Type B pancreatic cell (in vitro differentiated cells): ENCODE results near the gene NDFIP1. TPM values are rescaled to one million over a fixed set of nuclear protein-coding genes. Genes with fewer than 3 reads are reported as not detected.

Source experiments
- DNase-seq: peaks from one replicate; pipeline ENCODE4 v3.0.0; 2021; ENCODE audit warnings: mixed read lengths; ENCODE audit not compliant: unreplicated experiment; ENCODE audit errors: extremely low spot score
- H3K27ac Mint-ChIP-seq: 2 replicates; pipeline ENCODE4 v1.8.0; 2021; ENCODE audit warnings: mild to moderate bottlenecking, mixed read lengths
- H3K27me3 Mint-ChIP-seq: 2 replicates; pipeline ENCODE4 v1.8.0; 2021; ENCODE audit warnings: mixed read lengths
- H3K36me3 Mint-ChIP-seq: 2 replicates; pipeline ENCODE4 v1.8.0; 2021; ENCODE audit warnings: mixed read lengths
- H3K4me1 Mint-ChIP-seq: one replicate; pipeline ENCODE4 v1.8.0; 2021; ENCODE audit warnings: mixed read lengths; ENCODE audit not compliant: unreplicated experiment
- H3K4me3 Mint-ChIP-seq: 2 replicates; pipeline ENCODE4 v1.8.0; 2021; ENCODE audit warnings: mild to moderate bottlenecking, mixed read lengths
- H3K9me3 Mint-ChIP-seq: 2 replicates; pipeline ENCODE4 v1.8.0; 2021; ENCODE audit warnings: mixed read lengths
- CTCF ChIP-seq: fragments of 200-600 bp; sonication (generic); conservative IDR thresholded peaks from 2 replicates; pipeline ENCODE4 v1.5.0; 2021; ENCODE audit warnings: antibody characterized with exemption, mild to moderate bottlenecking
- total RNA-seq: library from RNA; stranded (reverse); gene quantifications from 2 replicates; pipeline ENCODE4 v1.2.1, GENCODE V29; 2021; ENCODE audit warnings: low replicate concordance

The NDFIP1 gene
- total RNA-seq, 1 donor from 2014 or later, result 57.7 TPM

DNA sequence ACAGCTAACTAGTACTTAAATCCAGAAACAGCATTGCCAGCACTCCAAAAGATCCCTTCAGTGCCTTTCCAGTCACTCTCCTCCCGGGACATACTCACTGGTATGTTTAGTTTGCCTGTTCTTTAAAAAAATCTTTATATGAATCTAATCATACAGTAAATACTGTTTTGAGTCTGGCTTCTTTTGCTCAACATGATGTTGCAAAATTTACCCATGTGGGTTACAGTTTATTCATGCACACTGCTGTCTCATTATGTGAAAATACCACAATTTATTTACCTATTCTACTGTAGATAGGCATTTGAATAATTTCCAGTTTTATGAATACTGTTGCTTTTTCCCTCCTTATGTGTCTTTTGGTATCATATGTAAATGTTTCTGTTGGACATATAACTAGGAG lies 13.5 kb downstream of the NDFIP1 start:
- Mint-ChIP-seq H3K27ac (no peak overlapping the region), H3K27me3 (no peaks in the 10 kb centered on the region), H3K4me3 (no peak overlapping the region), H3K36me3 (peaks cover 30% of the 10 kb centered on the region), H3K9me3 (no peaks in the 10 kb centered on the region), H3K4me1 (peaks cover 18% of the 10 kb centered on the region)
- DNase-seq, result no peak
- no peak for TF ChIP-seq CTCF

GRCh38 chr5:142125378-142125777 lies 16.8 kb downstream of the NDFIP1 start:
- H3K27me3 Mint-ChIP-seq, result no peaks in the 10 kb centered on the region
- no peak for DNase-seq
- no peak overlapping the region for H3K4me3 Mint-ChIP-seq
- no peaks in the 10 kb centered on the region for H3K9me3 Mint-ChIP-seq
- peaks cover 13% of the 10 kb centered on the region for H3K4me1 Mint-ChIP-seq
- TF ChIP-seq CTCF, result no peak
- no peak overlapping the region for H3K27ac Mint-ChIP-seq
- peaks cover 23% of the 10 kb centered on the region for H3K36me3 Mint-ChIP-seq

- no peak for TF ChIP-seq CTCF
- no peak for DNase-seq
Measured at GRCh38 chr5:142125963-142126362, 17.4 kb downstream of the NDFIP1 start.

DNA sequence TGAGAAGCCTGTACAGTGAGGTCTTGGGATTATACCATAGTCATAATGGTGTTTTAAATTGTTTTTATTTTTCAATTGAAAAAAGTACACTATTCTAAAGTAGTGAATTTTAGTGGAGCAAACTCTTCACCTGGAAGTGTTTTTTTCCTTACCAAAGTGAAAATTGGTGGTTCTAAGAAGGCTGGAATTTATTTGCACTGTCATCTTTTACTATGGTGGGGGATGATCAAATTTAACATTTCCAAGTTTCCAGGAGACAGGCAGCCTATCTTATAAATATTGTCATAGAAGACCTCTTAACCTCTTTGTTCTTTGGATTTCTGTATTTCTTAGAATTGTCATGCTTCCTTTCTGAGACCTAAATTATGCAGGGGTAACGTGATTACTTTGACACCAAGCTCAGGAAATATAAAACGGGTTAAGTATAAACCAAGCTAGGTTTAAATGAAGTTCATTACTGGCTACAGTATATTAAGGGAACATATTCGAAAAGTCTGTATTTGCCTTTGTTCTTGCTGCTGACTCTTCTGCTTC lies 20.2 kb downstream of the NDFIP1 start:
- H3K4me1 Mint-ChIP-seq, result peaks cover 13% of the 10 kb centered on the region
- no peaks in the 10 kb centered on the region for H3K27me3 Mint-ChIP-seq
- no peak for DNase-seq
- TF ChIP-seq CTCF, result no peak
- no peak overlapping the region for H3K27ac Mint-ChIP-seq
- H3K9me3 Mint-ChIP-seq, result no peaks in the 10 kb centered on the region
- no peak overlapping the region for H3K4me3 Mint-ChIP-seq
- H3K36me3 Mint-ChIP-seq, result peaks cover 10% of the 10 kb centered on the region

More at GRCh38 chr5:142125963-142126362, 17.4 kb downstream of the NDFIP1 start:
- no peaks in the 10 kb centered on the region for H3K9me3 Mint-ChIP-seq
- no peaks in the 10 kb centered on the region for H3K27me3 Mint-ChIP-seq
- H3K27ac Mint-ChIP-seq, result no peak overlapping the region
- H3K36me3 Mint-ChIP-seq, result peaks cover 23% of the 10 kb centered on the region
- H3K4me1 Mint-ChIP-seq, result peaks cover 13% of the 10 kb centered on the region
- no peak overlapping the region for H3K4me3 Mint-ChIP-seq

- no peak overlapping the region for H3K27ac Mint-ChIP-seq
- no peaks in the 10 kb centered on the region for H3K27me3 Mint-ChIP-seq
- H3K9me3 Mint-ChIP-seq, result no peaks in the 10 kb centered on the region
- TF ChIP-seq CTCF, result no peak
- peaks cover 1% of the 10 kb centered on the region for H3K36me3 Mint-ChIP-seq
- no peak overlapping the region for H3K4me3 Mint-ChIP-seq
- DNase-seq, result no peak
- peaks cover 13% of the 10 kb centered on the region for H3K4me1 Mint-ChIP-seq
Measured at GRCh38 chr5:142129446-142130066, 21.0 kb downstream of the NDFIP1 start.
